Adrenal gland (tissue), 12 donors: ENCODE data around the gene EYS. TPM values are rescaled to one million over a fixed set of nuclear protein-coding genes. Genes with fewer than 3 reads are reported as not detected.

Experiments
- DNase-seq, 7 donors: peaks; one replicate each; pipeline ENCODE4 v3.0.0-alpha.2; 2019 to 2020
- H3K27ac ChIP-seq, 5 donors: fragments of 200-600 bp; sonication (generic) in 4 of 5; 1 replicate in 3 of 5; 2 replicates in 2 of 5; pipeline versions ENCODE4 v1.5.1 to v1.8.0; 2016 to 2020; ENCODE audit warnings: mild to moderate bottlenecking in 1 of 5
- H3K27me3 ChIP-seq: fragments of 200-600 bp; 2 replicates; pipeline ENCODE4 v1.8.0; 2021
- H3K36me3 ChIP-seq, 2 donors: fragments of 200-600 bp; replicated peaks in 1 of 2; 1 replicate in 1 of 2; 2 replicates in 1 of 2; pipeline versions ENCODE4 v1.5.1 to v1.8.0; 2018 to 2022
- H3K4me1 ChIP-seq, 2 donors: fragments of 200-600 bp; replicated peaks in 1 of 2; 1 replicate in 1 of 2; 2 replicates in 1 of 2; pipeline versions ENCODE4 v1.5.1 to v1.8.0; 2018 to 2021
- H3K4me3 ChIP-seq, 4 donors: fragments of 200-600 bp; sonication (generic) in 3 of 4; one replicate each; pipeline ENCODE4 v1.5.1; 2016 to 2018
- H3K9me3 ChIP-seq, 3 donors: fragments of 200-600 bp; sonication (generic) in 1 of 3; replicated peaks in 1 of 3; 1 replicate in 2 of 3; 2 replicates in 1 of 3; pipeline versions ENCODE4 v1.5.1 to v1.8.0; 2016 to 2021
- CTCF ChIP-seq, 6 experiments: fragments of 450-650 bp in 4 of 6; fragments of 200-600 bp in 2 of 6; sonication (generic) in 1 of 6; IDR thresholded peaks; 1 replicate in 5 of 6; 2 replicates in 1 of 6; pipeline versions ENCODE4 v1.5.1 to v1.8.0; 2016 to 2021; ENCODE audit warnings: antibody characterized with exemption in 6 of 6, mild to moderate bottlenecking in 2 of 6, moderate library complexity in 1 of 6
- POLR2A ChIP-seq, 2 donors: fragments of 450-650 bp; IDR thresholded peaks; one replicate each; pipeline ENCODE4 v1.6.1; 2017; ENCODE audit warnings: antibody characterized with exemption in 2 of 2, mild to moderate bottlenecking in 2 of 2, moderate library complexity in 1 of 2
- WGBS, 4 donors: extraction: QIAGEN DNeasy Blood & Tissue Kit in 2 of 4; methylation state at CpG; one replicate each; pipeline versions ENCODE4 v1.1.5 to v1.1.7; 2013 to 2017; 5-methylcytosine and 5-hydroxymethylcytosine counted together
- intact Hi-C, 2 donors: fragments of 100-400 bp; cut with DNase I; formaldehyde crosslinking; loops; one replicate each; pipeline versions ENCODE4 v1.14.1 to v1.15.0; 2022 to 2023
- polyA plus RNA-seq, 3 donors: library from polyadenylated mRNA; stranded (reverse); fragments of 200-250 nt in 2 of 3; fragments of 350-450 nt in 1 of 3; fragmentation: Illumina TruSeq in 1 of 3; extraction: RNeasy Lipid Tissue Mini Kit (QIAGEN cat#74804) in 1 of 3; gene quantifications; one replicate each; pipeline ENCODE4 v1.2.3, GENCODE V29; 2013 to 2014
- total RNA-seq, 9 donors: library from RNA; depleted of rRNA in 4 of 9; stranded (reverse); fragments of >200 nt in 4 of 9; fragments of 120-200 nt in 1 of 9; fragmentation: NEBNext Ultra II Directional in 1 of 9; extraction: Animal tissue kit (Norgen Biotek cat#: 25700) in 1 of 9; gene quantifications; one replicate each; pipeline versions ENCODE4 v1.1.0 to v1.2.4, GENCODE V29; 2013 to 2023
- donor health status: healthy with polysubstance abuse.
- donor health status: Bipolar disorder and iron deficiency.
- donor health status: DM: yes; HTN: yes; CAD: no.
- donor health status: DM: no; HTN: no; CAD: no.
- donor health status: DM: no; HTN: no; CAD: no.
- donor health status: DM: yes; HTN: yes; CAD: no.

EYS gene
- total and polyA plus RNA-seq, 12 donors, result 0.03 to 3.1 (median 0.18) TPM; not detected in 7

GRCh38 chr6:65091561-65091960 is 615.5 kb downstream of the EYS start:
- peak in 1 of 7 donors; percentile 74 for DNase-seq
- H3K9me3 ChIP-seq, result no peaks in the 10 kb centered on the region
- no peaks in the 10 kb centered on the region for H3K4me1 ChIP-seq
- H3K36me3 ChIP-seq, result no peaks in the 10 kb centered on the region
- H3K27me3 ChIP-seq, result no peaks in the 10 kb centered on the region
- TF ChIP-seq POLR2A (IDR thresholded peaks at IDR 0.05), result no peak
- no peak for TF ChIP-seq CTCF (IDR thresholded peaks at IDR 0.05)
- H3K4me3 ChIP-seq, result no peak overlapping the region
- H3K27ac ChIP-seq, result no peak overlapping the region
- 88 to 92% (median 90%) methylated on average over 8 of the region's 8 CpGs for WGBS, 4 donors
- intact Hi-C loops, result no loop called here

- H3K4me1 ChIP-seq, result no peaks in the 10 kb centered on the region
- intact Hi-C loops, result no loop called here
- no peaks in the 10 kb centered on the region for H3K9me3 ChIP-seq
- no peak overlapping the region for H3K4me3 ChIP-seq
- no peaks in the 10 kb centered on the region for H3K36me3 ChIP-seq
- no peak overlapping the region for H3K27ac ChIP-seq
- DNase-seq, result no peak
- 91 to 94% (median 92%) methylated on average over 2 to 3 of the region's 3 CpGs for WGBS, 4 donors
- no peaks in the 10 kb centered on the region for H3K27me3 ChIP-seq
- TF ChIP-seq CTCF (IDR thresholded peaks at IDR 0.05), result no peak
- no peak for TF ChIP-seq POLR2A (IDR thresholded peaks at IDR 0.05)
These were observed 618.5 kb downstream of the EYS start for GRCh38 chr6:65088575-65088974.

- DNase-seq, result no peak
- no peaks in the 10 kb centered on the region for H3K9me3 ChIP-seq
- H3K27me3 ChIP-seq, result no peaks in the 10 kb centered on the region
- H3K4me1 ChIP-seq, result no peaks in the 10 kb centered on the region
- WGBS, 4 donors, result 88 to 100% (median 96%) methylated on average over 1 of the region's 1 CpG
- no peak overlapping the region for H3K27ac ChIP-seq
- no peak overlapping the region for H3K4me3 ChIP-seq
- no peak for TF ChIP-seq CTCF (IDR thresholded peaks at IDR 0.05)
- no peak for TF ChIP-seq POLR2A (IDR thresholded peaks at IDR 0.05)
- no peaks in the 10 kb centered on the region for H3K36me3 ChIP-seq
- intact Hi-C loops, result no loop called here
These were observed 625.3 kb downstream of the EYS start for GRCh38 chr6:65081756-65082155.

GRCh38 chr6:65075705-65076230 is 631.3 kb downstream of the EYS start:
- no peaks in the 10 kb centered on the region for H3K9me3 ChIP-seq
- H3K27ac ChIP-seq, result no peak overlapping the region
- no peaks in the 10 kb centered on the region for H3K36me3 ChIP-seq
- no peaks in the 10 kb centered on the region for H3K4me1 ChIP-seq
- H3K4me3 ChIP-seq, result no peak overlapping the region
- intact Hi-C loops, result no loop called here
- H3K27me3 ChIP-seq, result no peaks in the 10 kb centered on the region
- TF ChIP-seq CTCF (IDR thresholded peaks at IDR 0.05) (no peak), POLR2A (IDR thresholded peaks at IDR 0.05) (no peak)
- no peak for DNase-seq
